22Rv1 (cell line): Measurements from ENCODE around the gene OVAAL.

Experiments used
- ZFX ChIP-seq: fragments of 450-650 bp; IDR thresholded peaks from 2 replicates; pipeline ENCODE4 v1.6.1; 2017; ENCODE audit warnings: antibody characterized with exemption, borderline replicate concordance
- TF ChIP-seq, protein P1 (sequence below): fragments of 450-650 bp; IDR thresholded peaks from 2 replicates; pipeline ENCODE4 v1.5.1; 2017; ENCODE audit warnings: mild to moderate bottlenecking

DNA sequence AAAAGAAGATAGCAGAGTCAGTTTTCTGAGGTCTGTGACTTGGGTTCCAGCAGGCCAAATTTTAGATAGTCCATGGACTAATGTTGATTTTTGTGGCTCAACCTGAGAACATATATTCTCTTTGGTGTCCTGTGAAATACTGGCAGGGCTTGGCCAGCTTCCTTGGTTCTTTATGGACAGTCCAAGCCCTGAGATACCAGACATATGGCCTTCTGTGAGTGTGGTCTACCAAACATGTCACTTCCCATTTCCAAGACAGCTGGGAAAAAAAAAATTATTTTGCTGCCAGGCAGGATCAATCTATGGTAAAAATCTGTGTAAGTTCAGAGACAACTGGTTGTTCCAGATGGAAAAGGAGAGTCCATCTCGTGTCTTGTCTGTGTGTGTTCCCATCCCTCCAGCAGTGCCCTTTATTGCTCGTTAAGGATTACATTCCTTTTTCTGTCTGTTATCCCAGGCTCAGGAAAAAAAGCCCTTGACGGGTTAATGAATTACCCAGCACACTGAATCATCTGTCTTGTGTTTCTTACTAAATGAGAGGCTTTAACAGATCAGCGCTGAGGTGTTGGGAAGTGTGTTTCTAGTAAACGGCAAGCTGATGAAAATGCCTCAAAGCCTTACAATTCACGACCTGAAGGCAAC is 39.7 kb downstream of the OVAAL start:
- TF ChIP-seq, protein P1, sequence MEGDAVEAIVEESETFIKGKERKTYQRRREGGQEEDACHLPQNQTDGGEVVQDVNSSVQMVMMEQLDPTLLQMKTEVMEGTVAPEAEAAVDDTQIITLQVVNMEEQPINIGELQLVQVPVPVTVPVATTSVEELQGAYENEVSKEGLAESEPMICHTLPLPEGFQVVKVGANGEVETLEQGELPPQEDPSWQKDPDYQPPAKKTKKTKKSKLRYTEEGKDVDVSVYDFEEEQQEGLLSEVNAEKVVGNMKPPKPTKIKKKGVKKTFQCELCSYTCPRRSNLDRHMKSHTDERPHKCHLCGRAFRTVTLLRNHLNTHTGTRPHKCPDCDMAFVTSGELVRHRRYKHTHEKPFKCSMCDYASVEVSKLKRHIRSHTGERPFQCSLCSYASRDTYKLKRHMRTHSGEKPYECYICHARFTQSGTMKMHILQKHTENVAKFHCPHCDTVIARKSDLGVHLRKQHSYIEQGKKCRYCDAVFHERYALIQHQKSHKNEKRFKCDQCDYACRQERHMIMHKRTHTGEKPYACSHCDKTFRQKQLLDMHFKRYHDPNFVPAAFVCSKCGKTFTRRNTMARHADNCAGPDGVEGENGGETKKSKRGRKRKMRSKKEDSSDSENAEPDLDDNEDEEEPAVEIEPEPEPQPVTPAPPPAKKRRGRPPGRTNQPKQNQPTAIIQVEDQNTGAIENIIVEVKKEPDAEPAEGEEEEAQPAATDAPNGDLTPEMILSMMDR, result no peak
- TF ChIP-seq ZFX, result no peak
